Right lobe of liver (tissue), 4 donors: ENCODE measurements around the gene PTGFR.

Experiments
- POLR2A ChIP-seq: fragments of 450-650 bp; IDR thresholded peaks from one replicate; pipeline ENCODE4 v1.6.1; 2017; ENCODE audit warnings: antibody characterized with exemption, mild to moderate bottlenecking
- TF ChIP-seq, protein P1 (sequence below), 4 donors: fragments of 200-600 bp in 3 of 4; fragments of 450-650 bp in 1 of 4; IDR thresholded peaks; one replicate each; pipeline versions ENCODE4 v1.5.1 to v1.8.0; 2016 to 2022; ENCODE audit warnings: antibody characterized with exemption in 4 of 4, mild to moderate bottlenecking in 2 of 4
- donor health status: DM: no; HTN: no; CAD: no.
- donor health status: DM: no; HTN: no; CAD: no.
- donor health status: DM: no; HTN: yes; CAD: no.

DNA sequence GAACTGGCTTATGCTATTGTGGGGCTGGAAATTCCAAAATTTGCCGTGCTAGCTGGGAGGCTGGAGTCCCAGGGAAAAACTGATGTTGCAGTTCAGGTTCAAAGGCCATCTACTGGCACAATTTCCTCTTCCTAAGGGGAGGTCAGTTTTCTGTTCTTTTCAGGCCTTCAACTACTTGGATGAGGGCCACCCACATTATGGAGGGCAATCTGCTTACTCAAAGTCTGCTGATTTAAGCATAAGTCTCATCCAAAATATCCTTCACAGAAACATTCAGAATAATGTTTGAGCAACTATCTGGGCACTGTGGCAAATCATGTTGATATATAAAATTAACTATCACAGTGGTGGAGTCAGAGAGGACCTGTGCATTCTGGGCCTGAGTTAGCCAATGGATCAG, 21.2 kb upstream of the PTGFR start:
- TF ChIP-seq, protein P1, sequence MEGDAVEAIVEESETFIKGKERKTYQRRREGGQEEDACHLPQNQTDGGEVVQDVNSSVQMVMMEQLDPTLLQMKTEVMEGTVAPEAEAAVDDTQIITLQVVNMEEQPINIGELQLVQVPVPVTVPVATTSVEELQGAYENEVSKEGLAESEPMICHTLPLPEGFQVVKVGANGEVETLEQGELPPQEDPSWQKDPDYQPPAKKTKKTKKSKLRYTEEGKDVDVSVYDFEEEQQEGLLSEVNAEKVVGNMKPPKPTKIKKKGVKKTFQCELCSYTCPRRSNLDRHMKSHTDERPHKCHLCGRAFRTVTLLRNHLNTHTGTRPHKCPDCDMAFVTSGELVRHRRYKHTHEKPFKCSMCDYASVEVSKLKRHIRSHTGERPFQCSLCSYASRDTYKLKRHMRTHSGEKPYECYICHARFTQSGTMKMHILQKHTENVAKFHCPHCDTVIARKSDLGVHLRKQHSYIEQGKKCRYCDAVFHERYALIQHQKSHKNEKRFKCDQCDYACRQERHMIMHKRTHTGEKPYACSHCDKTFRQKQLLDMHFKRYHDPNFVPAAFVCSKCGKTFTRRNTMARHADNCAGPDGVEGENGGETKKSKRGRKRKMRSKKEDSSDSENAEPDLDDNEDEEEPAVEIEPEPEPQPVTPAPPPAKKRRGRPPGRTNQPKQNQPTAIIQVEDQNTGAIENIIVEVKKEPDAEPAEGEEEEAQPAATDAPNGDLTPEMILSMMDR (IDR thresholded peaks at IDR 0.05): no peak
- no peak for TF ChIP-seq POLR2A
